Astrocyte of the hippocampus (primary cell): Measurements from ENCODE around the gene MAPK1.
"Not testable (repeated sequence)": the region's sequence is repeated elsewhere in the genome, so short reads cannot be mapped to it uniquely, and the experiment has no call there.

Source experiments
- DNase-seq: peaks from one replicate; pipeline ENCODE4 v3.0.0; 2011; ENCODE audit warnings: low read depth, low spot score

MAPK1 gene

GRCh38 chr22:21819183-21819770 is 48.2 kb downstream of the MAPK1 start:
- no peak for DNase-seq

- no peak for DNase-seq
These were observed 48.8 kb downstream of the MAPK1 start for GRCh38 chr22:21818487-21819182.

GRCh38 chr22:21817497-21817853 is 50.0 kb downstream of the MAPK1 start:
- not testable (repeated sequence) for DNase-seq

GRCh38 chr22:21816787-21817496 is 50.5 kb downstream of the MAPK1 start:
- peak; percentile 78 for DNase-seq

- no peak for DNase-seq
These were observed 51.0 kb downstream of the MAPK1 start for GRCh38 chr22:21816472-21816786.

GRCh38 chr22:21815958-21816357 is 51.5 kb downstream of the MAPK1 start:
- DNase-seq = no peak

GRCh38 chr22:21815357-21815756 is 52.1 kb downstream of the MAPK1 start:
- no peak for DNase-seq

- no peak for DNase-seq
These were observed 55.5 kb downstream of the MAPK1 start for GRCh38 chr22:21811982-21812381.

- DNase-seq = no peak
These were observed 59.6 kb downstream of the MAPK1 start for GRCh38 chr22:21807544-21808529.

- DNase-seq = not testable (repeated sequence)
These were observed 62.1 kb downstream of the MAPK1 start for GRCh38 chr22:21805325-21805724.

GRCh38 chr22:21803811-21804249 is 63.6 kb downstream of the MAPK1 start:
- DNase-seq = no peak

- DNase-seq = no peak
These were observed 64.8 kb downstream of the MAPK1 start for GRCh38 chr22:21802673-21803072.

- no peak for DNase-seq
These were observed 65.4 kb downstream of the MAPK1 start for GRCh38 chr22:21802056-21802455.

- DNase-seq = not testable (repeated sequence)
These were observed 66.2 kb downstream of the MAPK1 start for GRCh38 chr22:21801304-21801644.

GRCh38 chr22:21800552-21801303 is 66.7 kb downstream of the MAPK1 start:
- no peak for DNase-seq

- DNase-seq = no peak
These were observed 69.8 kb downstream of the MAPK1 start for GRCh38 chr22:21797444-21798221.

- no peak for DNase-seq
These were observed 70.6 kb downstream of the MAPK1 start for GRCh38 chr22:21796863-21797262.

- DNase-seq = no peak
These were observed 71.2 kb downstream of the MAPK1 start for GRCh38 chr22:21796231-21796630.

- DNase-seq = not testable (repeated sequence)
These were observed 73.7 kb downstream of the MAPK1 start for GRCh38 chr22:21793716-21794115.
